ENCODE data around the gene BCL2L1. TPM values are rescaled to one million over a fixed set of nuclear protein-coding genes. Genes with fewer than 3 reads are reported as not detected.
"Not testable (repeated sequence)": the region's sequence is repeated elsewhere in the genome, so short reads cannot be mapped to it uniquely, and the experiment has no call there.

Gene BCL2L1
- polyA plus RNA-seq, 1 donor: 29.8 TPM

DNA sequence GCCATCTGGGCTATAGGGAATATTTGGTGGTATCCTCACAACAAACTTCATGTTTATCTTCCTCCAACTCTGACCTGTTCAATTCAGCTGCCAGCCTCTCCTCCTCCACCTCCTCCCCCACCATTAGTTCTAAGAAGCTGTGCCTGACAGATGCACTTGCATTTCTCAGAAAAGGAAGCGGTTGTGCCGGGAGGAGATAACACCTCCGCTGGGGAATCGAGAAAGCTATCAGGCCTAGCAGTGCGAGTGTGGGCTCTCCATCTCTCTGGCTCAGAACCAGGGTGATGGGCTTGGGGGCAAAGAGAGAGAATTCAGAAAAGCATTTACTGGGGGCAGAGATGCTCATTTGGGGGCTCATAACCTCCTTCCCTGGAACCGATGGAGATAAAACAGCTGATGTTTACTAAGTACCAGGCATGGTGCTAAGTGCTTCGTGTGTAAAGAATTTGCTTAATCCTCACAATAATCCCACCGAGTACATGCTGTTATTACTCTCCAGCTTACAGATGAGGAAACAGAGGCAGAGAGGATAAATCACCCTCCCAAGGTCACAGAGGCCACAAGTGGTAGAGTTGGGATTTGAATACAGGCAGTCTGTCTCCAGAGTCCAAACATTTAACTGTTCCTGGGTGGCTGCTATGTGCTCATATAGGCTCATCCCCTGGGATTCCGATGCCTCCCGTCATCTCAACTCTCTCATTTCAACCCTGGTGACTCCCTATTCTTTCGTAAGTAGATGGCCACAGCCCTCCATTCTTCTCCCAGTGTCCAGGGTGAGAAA lies 46.6 kb downstream of the BCL2L1 start:
- DNase-seq (ENCODE audit: low read depth): no peak

DNA sequence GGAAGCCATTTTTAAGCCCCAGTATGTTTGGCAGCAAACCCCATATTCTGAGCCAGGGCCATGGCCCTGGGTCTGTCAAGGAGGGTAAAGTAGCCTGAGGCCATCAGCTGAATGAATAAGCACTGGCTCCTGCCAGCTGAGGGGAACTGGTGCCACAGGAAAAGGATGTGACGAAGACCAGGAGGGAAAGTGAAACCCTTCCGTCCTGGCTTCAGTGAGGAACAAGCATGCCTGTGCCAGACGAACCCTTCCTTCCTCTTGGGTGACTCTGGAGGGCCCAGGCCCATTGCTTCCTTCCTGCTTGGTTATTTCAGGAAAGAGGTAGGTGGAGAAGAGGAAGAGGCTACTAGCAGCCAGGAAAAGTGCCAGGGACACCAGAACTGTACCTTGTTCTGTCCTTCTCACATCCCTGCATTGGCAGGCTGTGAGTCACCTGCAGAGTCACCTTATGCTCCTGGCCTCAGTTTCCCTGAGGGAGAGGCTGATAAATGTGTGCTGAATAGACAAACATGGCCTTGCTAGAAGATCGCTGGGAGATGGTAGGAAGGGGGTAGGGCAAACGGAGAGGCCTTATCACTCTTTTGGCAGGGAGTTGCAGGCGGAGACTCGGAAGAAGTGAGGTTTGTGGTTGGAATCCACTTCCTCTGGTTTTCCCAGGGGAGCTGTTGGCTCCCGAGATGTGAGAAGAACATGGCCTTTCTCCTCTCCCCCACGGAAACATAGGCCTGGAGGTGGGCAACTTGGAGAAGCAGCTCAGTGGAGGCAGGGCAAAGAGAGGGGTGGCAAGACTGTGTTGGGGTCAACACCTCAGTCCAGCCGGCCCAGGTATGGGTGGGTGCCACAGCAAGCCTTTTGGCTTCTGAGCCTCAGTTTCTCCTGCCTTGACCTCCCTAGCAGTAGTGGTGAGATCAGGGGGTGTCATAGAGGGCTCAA lies 47.5 kb downstream of the BCL2L1 start:
- no peak for DNase-seq (ENCODE audit: low read depth)

DNA sequence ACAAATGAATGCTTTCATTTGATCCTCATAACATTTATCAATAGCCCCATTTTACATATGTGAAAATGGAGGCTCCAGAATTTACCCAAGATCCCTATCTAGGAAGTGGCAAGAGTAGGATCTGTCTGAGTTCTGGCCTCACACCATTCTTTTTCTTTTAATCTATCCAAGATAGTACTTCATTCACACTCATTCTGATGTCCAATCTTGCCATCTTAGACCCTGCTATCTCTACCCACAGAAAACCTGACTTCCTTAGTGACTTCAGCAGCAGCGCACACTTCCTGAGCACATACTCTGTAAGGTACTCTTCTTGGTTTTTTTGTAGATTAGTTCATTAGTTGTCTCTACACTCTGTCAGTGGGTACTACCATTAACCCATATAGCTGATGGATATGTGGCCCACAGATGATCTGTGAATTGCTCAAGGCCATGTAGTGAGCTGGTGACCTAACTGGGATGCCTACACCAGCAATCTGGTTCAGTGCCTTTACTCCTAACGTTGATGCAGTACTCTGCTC lies 48.7 kb downstream of the BCL2L1 start:
- DNase-seq (ENCODE audit: low read depth): no peak

DNA sequence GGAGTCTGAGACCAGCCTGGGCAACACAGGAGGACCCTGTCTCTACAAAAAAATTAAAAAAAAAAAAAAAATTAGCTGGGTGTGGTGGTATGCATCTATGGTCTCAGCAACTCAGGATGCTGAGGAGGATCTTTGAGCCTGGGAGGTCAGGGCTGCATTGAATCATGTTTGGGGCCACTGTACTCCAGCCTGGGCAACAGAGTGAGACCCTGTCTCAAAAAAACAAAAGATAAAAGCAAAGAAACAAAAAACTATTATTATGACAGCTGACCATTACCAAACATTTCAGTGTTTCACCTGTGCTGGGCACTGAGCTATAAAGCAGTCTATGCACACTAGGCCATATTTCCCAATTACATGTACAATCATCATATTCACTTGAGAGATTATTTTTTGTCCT lies 49.2 kb downstream of the BCL2L1 start:
- DNase-seq (ENCODE audit: low read depth): no peak

DNA sequence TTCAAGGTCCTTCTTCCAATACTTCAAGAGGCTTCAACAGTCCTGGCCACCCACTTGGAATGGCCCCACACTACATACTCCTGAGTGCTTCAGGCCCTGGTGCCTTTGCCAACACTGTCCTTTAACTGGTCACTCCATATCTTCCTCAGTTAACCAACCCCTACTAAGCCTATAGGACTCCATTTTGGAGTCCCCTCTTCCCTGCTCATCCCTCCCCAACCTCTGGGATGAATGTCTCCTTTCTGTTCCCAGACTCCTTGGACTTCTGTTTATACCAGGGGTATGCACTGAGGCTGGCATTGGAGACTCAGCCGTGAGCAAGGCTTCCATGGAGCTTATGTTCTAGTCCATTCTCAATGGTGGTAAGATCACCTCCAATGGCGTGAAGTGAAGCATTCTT lies 51.3 kb downstream of the BCL2L1 start:
- DNase-seq (ENCODE audit: low read depth): no peak

DNA sequence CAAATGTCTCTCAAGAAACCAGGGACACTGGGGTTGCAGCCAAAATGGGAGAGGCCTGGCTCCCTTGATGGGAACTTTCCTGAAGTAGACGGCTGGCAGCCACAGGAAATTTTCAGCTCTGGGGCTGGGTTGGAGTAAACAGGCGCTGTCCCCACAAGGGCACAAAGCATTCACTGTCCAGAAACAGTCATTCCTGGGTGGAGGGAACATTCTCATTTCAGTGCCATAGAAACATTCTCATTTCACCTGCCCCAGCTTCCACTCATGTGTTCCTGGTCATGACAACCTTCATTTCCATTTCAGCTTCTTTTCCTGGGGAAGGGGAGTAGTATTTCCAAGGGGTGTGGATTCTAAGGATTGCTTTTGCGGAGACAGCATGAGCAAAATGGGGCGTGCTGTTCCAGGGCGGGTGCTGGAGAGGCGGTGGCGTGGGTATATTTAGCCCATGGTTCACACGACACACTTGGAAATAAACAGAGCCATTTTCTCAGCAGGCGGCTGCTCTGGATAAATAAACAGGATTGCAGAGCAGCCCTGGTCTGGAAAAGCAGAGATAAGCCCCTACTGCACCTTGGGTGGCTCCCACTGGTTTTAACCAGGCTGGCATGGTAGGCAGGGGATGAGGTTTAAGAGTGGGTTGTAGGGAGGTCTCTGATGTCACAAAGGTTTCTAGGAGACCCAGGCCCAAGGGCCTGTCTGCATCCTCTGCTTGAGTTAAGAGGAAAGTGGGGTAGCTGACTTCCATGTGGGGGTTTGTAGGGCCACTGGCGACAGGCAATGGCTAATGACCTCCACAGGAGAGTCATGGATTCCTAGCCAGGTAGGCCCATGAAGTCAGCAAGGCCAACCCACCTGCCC lies 52.1 kb downstream of the BCL2L1 start:
- no peak for DNase-seq (ENCODE audit: low read depth)

DNA sequence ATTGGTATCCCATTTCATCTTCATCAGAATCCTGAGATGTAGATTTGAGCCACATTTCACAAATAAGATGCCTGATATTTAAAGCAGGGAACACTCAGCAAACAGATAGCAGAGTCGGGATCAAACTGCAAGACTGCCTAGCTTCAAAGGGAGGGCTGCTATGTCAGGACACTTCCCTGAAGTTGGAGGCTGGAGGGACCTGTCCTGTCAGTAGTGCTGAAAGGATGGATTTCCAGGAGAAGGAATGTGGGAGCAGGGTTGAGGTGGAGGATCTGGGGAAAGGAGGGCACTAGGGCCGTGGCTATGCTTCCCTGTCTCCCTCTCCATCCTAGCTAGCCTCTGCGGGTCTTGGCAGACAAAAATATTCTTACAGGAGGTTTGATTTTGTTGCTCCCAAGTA lies 52.8 kb downstream of the BCL2L1 start:
- no peak for DNase-seq (ENCODE audit: low read depth)

DNA sequence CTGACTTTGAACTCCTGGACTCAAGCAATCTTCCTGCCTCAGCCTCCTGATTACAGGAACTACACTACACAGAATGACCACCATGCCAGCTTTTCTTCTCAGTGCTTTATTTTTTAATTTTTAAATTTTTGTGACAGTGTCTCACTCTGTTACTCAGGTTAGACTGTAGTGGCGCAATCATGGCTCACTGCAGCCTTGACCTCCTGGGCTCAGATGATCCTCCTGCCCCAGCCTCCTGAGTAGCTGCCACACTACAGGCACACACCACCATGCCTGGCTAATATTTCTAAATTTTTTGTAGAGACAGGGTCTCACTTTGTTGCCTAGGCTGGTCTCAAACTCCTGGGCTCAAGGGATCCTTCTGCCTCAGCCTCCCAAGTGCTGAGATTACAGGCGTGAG lies 53.7 kb downstream of the BCL2L1 start:
- not testable (repeated sequence) for DNase-seq (ENCODE audit: low read depth)

DNA sequence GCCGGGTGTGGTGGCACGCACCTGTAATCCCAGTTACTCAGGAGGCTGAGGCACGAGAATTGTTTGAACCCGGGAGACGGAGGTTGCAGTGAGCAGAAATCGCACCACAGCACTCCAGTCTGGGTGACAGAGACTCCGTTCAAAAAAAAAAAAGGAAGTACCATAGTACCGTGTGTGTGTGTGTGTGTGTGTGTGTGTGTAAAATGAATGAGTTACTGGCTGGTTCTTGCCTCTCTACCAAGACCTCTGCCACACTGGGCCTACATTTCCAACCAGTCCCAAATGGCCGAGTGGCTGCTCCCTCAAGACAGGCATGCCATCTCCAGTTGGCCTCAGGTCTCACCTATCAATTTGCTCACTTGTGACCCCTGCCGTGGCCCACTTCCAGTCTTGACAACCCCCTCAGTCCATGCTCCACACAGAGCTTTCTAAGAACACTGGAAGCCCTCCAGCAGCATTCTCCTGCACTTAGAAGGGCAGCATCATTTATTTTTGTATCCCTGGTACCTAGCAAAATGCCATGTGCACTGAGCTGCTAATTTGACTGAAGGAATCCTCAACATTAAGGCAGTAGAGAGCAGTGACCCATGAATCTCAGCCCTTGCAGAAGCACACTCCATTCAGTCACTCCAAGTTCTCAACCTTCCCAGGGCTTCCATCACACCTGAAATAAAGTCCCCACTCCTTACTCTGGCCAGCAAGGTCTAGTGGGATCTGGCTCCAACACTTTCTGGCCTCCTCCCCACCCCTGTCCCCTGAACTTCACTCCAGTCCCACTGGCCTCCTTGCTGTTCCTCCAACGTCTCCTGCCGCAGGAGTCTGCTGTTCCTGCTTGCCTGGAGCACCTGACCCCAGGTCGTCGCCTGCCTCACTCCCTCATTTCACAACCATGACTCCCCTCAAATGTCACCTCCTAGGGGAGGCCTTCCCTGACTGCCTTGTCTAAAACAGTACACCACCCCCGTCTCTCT lies 55.1 kb downstream of the BCL2L1 start:
- DNase-seq (ENCODE audit: low read depth): no peak

DNA sequence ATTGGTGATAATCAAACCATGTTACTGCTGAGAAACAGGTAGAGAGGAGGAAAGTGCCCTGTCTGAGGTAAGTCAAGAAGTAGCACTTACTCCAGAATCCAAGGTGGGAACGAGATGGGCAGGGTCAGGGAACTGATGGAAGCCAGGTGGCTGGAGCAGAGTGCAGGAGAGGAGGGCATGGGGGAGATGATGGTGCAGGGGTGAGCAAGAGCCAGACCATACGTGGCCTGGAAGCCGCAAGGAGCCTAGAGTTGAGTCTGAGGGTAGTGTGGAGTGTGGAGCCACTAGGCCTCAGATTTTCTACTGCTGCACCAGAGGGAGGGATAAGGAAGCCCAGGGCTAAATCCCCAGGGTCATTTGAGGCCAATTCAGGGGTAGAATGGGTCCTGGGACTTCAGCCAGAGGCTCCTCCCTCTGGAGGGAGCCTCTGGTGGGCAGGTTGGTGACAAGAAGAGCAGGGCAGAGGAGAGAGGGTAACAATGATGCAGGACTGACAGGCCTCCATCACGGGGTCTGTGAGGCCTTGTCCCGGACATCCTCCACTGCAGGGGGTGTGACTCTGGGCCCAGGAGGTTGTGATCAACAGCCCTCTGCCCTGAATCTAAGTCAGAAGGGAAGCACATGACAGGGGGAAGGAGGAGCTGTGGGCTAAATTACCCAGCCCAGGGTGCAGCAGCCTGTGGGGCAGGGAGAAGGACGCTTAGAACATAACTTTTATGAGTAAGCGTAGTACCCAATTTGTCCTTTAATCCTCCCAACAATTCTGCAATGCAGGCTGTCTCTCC lies 56.2 kb downstream of the BCL2L1 start:
- no peak for DNase-seq (ENCODE audit: low read depth)

DNA sequence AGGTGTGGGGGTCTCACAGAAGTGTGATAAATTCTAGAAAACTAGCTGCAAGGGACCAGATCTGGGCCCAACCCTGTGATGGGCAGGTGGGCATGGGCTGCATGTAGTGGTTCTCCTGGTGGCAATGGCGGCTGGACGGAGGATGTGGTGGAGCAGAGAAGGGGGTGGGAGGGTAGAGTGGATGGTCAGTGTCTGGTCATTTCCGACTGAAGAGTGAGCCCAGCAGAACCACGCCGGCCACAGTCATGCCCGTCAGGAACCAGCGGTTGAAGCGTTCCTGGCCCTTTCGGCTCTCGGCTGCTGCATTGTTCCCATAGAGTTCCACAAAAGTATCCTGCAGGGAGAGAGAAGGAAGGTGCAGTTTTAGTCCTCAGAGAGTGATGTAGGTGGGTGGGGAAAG lies 56.9 kb downstream of the BCL2L1 start:
- no peak for DNase-seq (ENCODE audit: low read depth)

DNA sequence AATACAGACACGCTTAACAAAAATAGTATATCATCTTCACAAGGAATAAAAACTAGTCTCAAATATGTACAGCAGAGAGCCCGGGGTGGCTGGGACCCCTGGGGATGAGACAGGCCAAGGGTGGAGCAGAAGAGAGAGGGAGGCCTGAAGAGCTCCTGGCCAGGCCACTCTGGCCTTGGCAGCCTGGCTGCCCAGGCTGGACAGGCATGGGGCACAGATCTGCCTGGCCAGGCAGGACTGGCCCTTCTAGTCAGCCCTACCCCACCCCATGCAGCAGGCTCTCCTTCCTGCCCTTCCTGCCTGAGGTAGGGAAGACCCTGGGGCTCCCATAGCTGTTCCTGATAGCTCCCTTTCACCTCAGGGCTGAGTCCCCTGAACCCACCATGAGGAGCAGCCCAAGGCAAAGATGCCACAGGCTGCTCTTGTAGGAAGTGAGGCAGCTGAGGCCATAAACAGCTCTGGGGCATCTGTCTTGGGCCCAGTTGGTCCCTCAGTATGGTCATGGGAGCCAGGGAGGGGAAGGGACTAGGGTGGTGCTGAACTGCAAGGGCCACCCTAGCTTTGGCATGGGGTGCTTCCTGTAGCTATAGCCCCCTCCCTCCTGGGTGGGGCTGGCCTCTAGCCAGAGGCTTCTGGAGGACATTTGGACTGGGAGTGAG lies 57.8 kb downstream of the BCL2L1 start:
- DNase-seq (ENCODE audit: low read depth): no peak

DNA sequence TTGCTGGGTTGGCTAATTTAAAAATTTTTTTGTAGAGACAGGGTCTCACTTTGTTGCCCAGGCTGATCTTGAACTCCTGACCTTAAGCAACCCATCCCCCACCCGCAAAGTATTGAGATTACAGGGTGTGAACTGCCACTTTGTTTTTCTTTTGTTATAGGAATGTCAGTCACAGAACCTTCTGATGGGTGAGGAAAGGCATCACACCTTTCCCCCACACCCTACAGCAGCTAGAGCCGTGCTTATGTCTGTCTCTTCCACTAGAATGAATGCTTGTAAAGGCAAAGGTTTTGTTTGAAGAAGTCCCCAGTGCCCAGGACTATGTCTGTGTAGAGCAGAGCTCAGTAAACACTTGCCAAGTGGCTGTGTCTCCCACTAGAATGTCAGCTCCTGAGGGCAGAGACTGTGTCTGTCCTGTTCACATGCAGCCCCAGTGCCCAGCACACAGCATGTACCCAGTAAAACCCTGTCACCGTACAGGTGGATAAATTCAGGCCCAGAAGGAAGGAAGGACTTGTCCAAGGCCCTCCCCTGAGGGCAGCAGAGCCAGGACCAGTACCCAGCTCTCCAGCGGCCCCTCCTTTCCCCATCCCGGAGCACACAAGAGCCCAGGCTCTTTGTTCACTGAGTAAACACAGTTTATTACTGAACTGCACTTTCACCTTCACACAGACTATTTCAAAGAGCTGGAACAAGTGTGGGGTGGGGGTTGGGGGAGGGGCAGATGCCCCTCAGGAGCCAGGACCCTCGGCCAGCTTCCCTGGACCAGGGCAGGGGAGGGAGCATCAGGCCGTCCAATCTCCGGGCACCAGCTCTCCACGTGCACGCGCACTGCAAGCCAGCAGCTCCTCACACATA lies 58.6 kb downstream of the BCL2L1 start:
- DNase-seq (ENCODE audit: low read depth): no peak

DNA sequence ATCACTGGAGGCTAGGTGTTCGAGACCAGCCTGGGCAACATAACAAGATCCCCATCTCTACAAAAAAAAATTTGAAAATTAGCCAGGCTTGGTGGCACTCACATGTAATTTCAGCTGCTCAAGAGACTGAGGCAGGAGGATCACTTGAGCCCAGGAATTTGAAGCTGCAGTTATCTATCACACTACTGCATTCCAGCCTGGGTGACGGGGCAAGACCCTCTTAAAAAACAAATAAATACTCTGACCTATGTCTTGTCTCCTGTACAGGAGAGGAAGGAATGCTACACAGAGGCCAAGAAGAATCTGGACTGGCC lies 59.2 kb downstream of the BCL2L1 start:
- DNase-seq (ENCODE audit: low read depth): no peak

DNA sequence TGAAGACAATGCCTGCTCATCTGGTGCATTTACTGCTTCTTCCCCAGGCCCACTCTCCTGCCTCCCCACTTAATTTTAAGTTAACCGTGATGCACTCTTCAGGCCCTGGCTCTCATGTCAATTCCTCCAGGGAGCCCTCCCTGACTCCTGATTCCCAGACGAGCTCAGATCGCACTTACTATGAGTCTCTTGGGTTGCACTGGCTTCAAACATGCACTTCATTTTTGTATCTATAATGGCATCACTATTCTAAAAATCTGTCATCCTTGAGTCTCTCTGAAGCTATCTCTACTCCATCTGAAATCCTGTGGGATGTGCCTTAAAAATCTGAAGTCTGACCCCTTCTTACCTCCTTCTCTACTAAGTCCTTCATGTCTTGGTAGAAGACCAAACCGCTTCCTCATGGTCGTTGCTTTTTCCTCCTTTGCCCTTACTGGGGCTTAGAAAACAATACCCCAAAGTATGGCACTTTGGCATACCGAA lies 60.3 kb downstream of the BCL2L1 start:
- DNase-seq (ENCODE audit: low read depth): no peak

DNA sequence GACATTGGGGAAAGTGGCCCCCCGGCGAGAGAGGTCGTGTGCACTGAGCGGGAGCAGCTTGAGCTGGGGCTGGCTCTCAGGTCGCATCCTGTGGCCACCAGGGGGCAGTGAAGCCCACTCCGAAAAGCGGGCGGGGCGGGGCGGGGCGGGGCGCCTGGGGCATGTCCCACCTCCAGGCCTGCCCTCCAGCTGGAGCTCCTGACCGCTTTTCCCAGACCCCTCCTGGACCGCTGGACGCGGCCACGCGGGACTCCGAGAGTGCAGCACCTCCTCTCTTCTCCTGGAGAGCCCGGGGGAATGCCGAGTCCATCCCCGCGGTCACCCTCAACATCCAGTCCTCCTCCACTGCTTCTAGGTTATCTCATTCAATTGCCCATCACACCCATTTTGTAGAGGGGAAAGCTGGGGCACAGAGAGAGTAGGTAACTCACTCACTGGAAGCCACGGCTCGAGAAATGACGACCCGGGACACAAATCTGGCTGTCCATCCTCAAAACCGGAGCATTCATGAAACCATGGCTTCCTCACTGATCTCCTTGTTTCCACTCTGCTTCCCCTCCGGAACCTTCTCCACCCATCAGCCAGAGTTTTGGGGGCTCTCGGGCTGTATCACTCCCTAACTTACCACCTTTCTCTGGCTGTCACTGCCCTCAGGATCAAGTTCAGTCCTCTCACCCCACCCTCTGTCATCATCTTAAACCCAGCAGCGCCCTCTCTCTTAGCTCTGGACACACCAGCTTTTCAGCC lies 60.9 kb downstream of the BCL2L1 start:
- DNase-seq (ENCODE audit: low read depth): no peak

DNA sequence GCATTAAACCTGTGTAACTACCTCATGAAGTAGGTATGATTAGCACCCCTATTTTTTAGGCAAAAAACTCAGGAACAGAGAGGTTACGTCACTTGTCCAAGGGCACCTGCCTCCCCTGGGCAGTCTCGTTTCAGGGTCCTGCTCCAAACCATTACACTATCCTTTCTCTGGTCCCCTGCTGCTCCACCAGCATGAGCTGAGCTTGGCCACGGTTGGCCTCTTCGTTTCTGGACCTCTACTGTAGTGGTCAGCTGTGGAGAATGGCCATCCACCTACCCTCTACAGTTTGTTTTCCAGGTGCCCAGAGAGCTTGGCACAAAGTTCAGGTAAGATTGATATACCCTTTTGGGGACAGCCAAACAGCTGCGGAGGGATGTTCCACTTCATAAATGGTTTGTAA lies 68.1 kb downstream of the BCL2L1 start:
- DNase-seq (ENCODE audit: low read depth): no peak

DNA sequence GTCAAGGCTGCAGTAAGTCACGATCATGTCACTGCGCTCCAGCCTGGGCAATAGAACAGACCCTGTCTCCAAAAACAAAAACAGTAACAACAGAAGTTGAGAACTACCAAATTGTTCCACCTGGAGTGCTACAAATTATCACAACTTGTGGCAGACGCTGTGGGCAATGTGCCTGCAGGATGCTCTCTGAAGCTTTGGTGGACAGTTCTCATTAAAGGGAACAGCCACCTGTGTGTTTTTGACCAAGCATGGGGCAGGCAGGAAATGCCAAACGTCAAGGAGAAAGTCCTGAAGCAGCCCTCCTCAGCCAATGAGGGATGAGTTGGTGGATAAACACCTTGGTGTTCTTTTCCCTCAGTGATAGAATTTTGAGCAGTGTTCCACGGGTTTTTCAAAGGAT lies 69.1 kb downstream of the BCL2L1 start:
- DNase-seq (ENCODE audit: low read depth): no peak

Measured in forelimb muscle (tissue), 1 donor.